Measurements from ENCODE around the gene PLA2G7.

GRCh38 chr6:46733341-46733801, 1.8 kb downstream of the PLA2G7 start:
- TF ChIP-seq CTCF (IDR thresholded peaks at IDR 0.05) (no peak), POLR2AphosphoS5 (IDR thresholded peaks at IDR 0.05; ENCODE audit: low read depth, low read length) (no peak)

Measured in Panc1 (cell line).